Panc1 (cell line): Measurements from ENCODE around the gene KRI1.

Experiments
- POLR2AphosphoS5 ChIP-seq: IDR thresholded peaks from 2 replicates; pipeline ENCODE4 v1.6.1; 2012; ENCODE audit warnings: mild to moderate bottlenecking, low read depth, low read length, moderate library complexity
- SIN3A ChIP-seq: IDR thresholded peaks from 2 replicates; pipeline ENCODE4 v1.6.1; 2012; ENCODE audit warnings: low read depth, mild to moderate bottlenecking, low read length, moderate library complexity, borderline replicate concordance; ENCODE audit not compliant: insufficient read depth
- TCF7L2 ChIP-seq: IDR thresholded peaks from 2 replicates; pipeline ENCODE4 v1.6.1; 2011; ENCODE audit warnings: mild to moderate bottlenecking, low read depth, low read length, inconsistent platforms
- TF ChIP-seq, protein P1 (sequence below): fragments of 450-650 bp; IDR thresholded peaks from 2 replicates; pipeline ENCODE4 v1.5.1; 2017; ENCODE audit warnings: mild to moderate bottlenecking
- TF ChIP-seq, protein P2 (sequence below), 2 experiments: IDR thresholded peaks; 2 replicates each; pipeline ENCODE4 v1.6.1; 2011 to 2012; ENCODE audit warnings: low read depth in 2 of 2, control low read depth in 1 of 2, low read length in 1 of 2, mild to moderate bottlenecking in 1 of 2, moderate library complexity in 1 of 2; ENCODE audit not compliant: insufficient read depth in 1 of 2

DNA sequence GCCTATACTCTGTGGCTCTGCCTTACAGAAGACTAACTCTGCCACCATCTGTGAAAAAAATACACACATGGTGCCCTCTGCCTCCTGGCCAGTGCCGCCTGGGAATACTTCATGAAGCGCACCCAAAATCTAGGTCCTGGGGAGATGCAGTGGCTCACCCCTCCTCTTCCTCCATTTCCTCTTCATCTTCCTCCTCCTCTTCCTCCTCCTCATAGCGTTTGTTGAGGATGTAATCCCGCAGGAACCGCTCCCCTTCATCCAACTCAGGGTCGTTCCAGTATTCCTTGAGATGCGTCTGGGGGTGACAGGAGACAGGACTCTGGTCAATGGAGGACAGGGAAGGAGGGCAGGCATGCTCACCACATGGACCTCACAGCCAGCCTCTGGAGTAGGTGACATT, 5.7 kb downstream of the KRI1 start:
- TF ChIP-seq, protein P1, sequence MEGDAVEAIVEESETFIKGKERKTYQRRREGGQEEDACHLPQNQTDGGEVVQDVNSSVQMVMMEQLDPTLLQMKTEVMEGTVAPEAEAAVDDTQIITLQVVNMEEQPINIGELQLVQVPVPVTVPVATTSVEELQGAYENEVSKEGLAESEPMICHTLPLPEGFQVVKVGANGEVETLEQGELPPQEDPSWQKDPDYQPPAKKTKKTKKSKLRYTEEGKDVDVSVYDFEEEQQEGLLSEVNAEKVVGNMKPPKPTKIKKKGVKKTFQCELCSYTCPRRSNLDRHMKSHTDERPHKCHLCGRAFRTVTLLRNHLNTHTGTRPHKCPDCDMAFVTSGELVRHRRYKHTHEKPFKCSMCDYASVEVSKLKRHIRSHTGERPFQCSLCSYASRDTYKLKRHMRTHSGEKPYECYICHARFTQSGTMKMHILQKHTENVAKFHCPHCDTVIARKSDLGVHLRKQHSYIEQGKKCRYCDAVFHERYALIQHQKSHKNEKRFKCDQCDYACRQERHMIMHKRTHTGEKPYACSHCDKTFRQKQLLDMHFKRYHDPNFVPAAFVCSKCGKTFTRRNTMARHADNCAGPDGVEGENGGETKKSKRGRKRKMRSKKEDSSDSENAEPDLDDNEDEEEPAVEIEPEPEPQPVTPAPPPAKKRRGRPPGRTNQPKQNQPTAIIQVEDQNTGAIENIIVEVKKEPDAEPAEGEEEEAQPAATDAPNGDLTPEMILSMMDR: no peak
- TF ChIP-seq, protein P2, sequence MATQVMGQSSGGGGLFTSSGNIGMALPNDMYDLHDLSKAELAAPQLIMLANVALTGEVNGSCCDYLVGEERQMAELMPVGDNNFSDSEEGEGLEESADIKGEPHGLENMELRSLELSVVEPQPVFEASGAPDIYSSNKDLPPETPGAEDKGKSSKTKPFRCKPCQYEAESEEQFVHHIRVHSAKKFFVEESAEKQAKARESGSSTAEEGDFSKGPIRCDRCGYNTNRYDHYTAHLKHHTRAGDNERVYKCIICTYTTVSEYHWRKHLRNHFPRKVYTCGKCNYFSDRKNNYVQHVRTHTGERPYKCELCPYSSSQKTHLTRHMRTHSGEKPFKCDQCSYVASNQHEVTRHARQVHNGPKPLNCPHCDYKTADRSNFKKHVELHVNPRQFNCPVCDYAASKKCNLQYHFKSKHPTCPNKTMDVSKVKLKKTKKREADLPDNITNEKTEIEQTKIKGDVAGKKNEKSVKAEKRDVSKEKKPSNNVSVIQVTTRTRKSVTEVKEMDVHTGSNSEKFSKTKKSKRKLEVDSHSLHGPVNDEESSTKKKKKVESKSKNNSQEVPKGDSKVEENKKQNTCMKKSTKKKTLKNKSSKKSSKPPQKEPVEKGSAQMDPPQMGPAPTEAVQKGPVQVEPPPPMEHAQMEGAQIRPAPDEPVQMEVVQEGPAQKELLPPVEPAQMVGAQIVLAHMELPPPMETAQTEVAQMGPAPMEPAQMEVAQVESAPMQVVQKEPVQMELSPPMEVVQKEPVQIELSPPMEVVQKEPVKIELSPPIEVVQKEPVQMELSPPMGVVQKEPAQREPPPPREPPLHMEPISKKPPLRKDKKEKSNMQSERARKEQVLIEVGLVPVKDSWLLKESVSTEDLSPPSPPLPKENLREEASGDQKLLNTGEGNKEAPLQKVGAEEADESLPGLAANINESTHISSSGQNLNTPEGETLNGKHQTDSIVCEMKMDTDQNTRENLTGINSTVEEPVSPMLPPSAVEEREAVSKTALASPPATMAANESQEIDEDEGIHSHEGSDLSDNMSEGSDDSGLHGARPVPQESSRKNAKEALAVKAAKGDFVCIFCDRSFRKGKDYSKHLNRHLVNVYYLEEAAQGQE (IDR thresholded peaks at IDR 0.05; ENCODE audit: insufficient read depth in 1 of 2, low read depth in 2 of 2, low read length in 1 of 2): no peak
- TF ChIP-seq TCF7L2 (no peak), POLR2AphosphoS5 (no peak), SIN3A (no peak)
